ENCODE data around the gene FHIT. TPM values are rescaled to one million over a fixed set of nuclear protein-coding genes. Genes with fewer than 3 reads are reported as not detected.
"Not testable (repeated sequence)": the region's sequence is repeated elsewhere in the genome, so short reads cannot be mapped to it uniquely, and the experiment has no call there.

Gene FHIT
- total and polyA plus RNA-seq, 4 donors = 6.9 to 16.5 (median 9.9) TPM

DNA sequence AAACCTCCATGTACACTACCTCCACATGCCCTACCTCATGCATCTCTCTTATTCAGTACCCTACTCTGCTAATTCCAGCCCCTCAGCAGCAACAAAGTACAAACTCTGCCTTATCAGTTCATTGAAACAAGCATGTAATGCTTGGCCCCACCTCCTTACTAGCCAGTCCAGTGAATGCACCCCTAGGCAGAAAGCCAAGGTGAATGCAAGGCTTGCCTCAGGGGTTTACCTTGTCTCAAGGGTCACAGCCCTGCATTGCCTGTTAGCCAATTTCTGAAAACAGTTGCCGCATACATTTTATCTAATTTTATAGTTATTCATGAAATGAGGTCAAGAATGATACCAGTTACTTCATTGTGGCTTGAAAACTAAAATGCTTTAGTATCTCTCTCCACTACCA is 576.4 kb downstream of the FHIT start:
- Histone ChIP-seq H3K4me3 (ENCODE audit: low read depth, low read length) (no peak overlapping the region), H3K27ac (ENCODE audit: low read depth, low read length) (no peak overlapping the region), H3K4me1 (ENCODE audit: control insufficient read depth, insufficient read depth, low read length) (no peaks in the 10 kb centered on the region), H3K9me3 (ENCODE audit: control insufficient read depth, insufficient read depth, low read length) (no peaks in the 10 kb centered on the region), H3K27me3 (ENCODE audit: control insufficient read depth, insufficient read depth, low read length) (no peaks in the 10 kb centered on the region), H3K36me3 (ENCODE audit: control insufficient read depth, insufficient read depth, low read length) (no peaks in the 10 kb centered on the region)
- DNase-seq (ENCODE audit: low read depth in 4 of 6, low spot score in 6 of 6) = no peak
- WGBS (ENCODE audit: insufficient coverage) = no CpG with 5 or more reads among the region's 1 CpG

GRCh38 chr3:60673123-60673522 is 578.1 kb downstream of the FHIT start:
- H3K9me3 ChIP-seq (ENCODE audit: control insufficient read depth, insufficient read depth, low read length) = no peaks in the 10 kb centered on the region
- H3K4me1 ChIP-seq (ENCODE audit: control insufficient read depth, insufficient read depth, low read length) = no peaks in the 10 kb centered on the region
- no peaks in the 10 kb centered on the region for H3K36me3 ChIP-seq (ENCODE audit: control insufficient read depth, insufficient read depth, low read length)
- WGBS (ENCODE audit: insufficient coverage) = no CpG with 5 or more reads among the region's 2 CpGs
- DNase-seq (ENCODE audit: low read depth in 4 of 6, low spot score in 6 of 6) = no peak
- H3K27ac ChIP-seq (ENCODE audit: low read depth, low read length) = no peak overlapping the region
- no peak overlapping the region for H3K4me3 ChIP-seq (ENCODE audit: low read depth, low read length)
- no peaks in the 10 kb centered on the region for H3K27me3 ChIP-seq (ENCODE audit: control insufficient read depth, insufficient read depth, low read length)

GRCh38 chr3:60672337-60672736 is 578.9 kb downstream of the FHIT start:
- WGBS (ENCODE audit: insufficient coverage) = no CpG with 5 or more reads among the region's 5 CpGs

DNA sequence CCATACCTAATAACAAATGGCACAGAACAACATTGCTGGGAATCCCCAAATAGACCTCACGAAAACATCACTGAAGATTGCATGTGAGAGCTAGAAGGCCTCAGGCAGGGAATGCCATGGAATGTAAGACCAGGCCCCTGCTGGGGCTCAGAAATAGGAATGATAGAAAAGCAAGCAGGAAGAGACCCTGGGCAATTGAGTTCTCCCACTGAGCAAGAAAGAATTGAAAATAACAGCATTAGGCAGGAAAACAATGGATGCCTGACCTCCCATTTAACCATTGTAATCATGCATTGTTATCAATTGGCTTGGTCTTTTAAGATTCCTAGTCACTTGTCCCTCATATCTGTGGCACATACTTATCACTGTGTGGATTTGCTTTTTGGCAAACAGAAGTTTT is 581.6 kb downstream of the FHIT start:
- Histone ChIP-seq H3K36me3 (ENCODE audit: control insufficient read depth, insufficient read depth, low read length) (no peaks in the 10 kb centered on the region), H3K4me1 (ENCODE audit: control insufficient read depth, insufficient read depth, low read length) (no peaks in the 10 kb centered on the region), H3K4me3 (ENCODE audit: low read depth, low read length) (no peak overlapping the region), H3K27me3 (ENCODE audit: control insufficient read depth, insufficient read depth, low read length) (no peaks in the 10 kb centered on the region), H3K27ac (ENCODE audit: low read depth, low read length) (no peak overlapping the region), H3K9me3 (ENCODE audit: control insufficient read depth, insufficient read depth, low read length) (no peaks in the 10 kb centered on the region)
- no CpG with 5 or more reads among the region's 1 CpG for WGBS (ENCODE audit: insufficient coverage)
- no peak for DNase-seq (ENCODE audit: low read depth in 4 of 6, low spot score in 6 of 6)

More at GRCh38 chr3:60672337-60672736, 578.9 kb downstream of the FHIT start:
- H3K9me3 ChIP-seq (ENCODE audit: control insufficient read depth, insufficient read depth, low read length); H3K4me1 ChIP-seq (ENCODE audit: control insufficient read depth, insufficient read depth, low read length); H3K27me3 ChIP-seq (ENCODE audit: control insufficient read depth, insufficient read depth, low read length); H3K36me3 ChIP-seq (ENCODE audit: control insufficient read depth, insufficient read depth, low read length); H3K4me3 ChIP-seq (ENCODE audit: low read depth, low read length); H3K27ac ChIP-seq (ENCODE audit: low read depth, low read length); DNase-seq (ENCODE audit: low read depth in 4 of 6, low spot score in 6 of 6): not testable (repeated sequence)

GRCh38 chr3:60660026-60660425 is 591.2 kb downstream of the FHIT start:
- no peak for DNase-seq (ENCODE audit: low read depth in 4 of 6, low spot score in 6 of 6)
- peaks cover 4% of the 10 kb centered on the region for H3K9me3 ChIP-seq (ENCODE audit: control insufficient read depth, insufficient read depth, low read length)
- no CpG with 5 or more reads among the region's 2 CpGs for whole genome bisulfite sequencing (ENCODE audit: insufficient coverage)
- H3K27ac ChIP-seq (ENCODE audit: low read depth, low read length) = no peak overlapping the region
- no peaks in the 10 kb centered on the region for H3K36me3 ChIP-seq (ENCODE audit: control insufficient read depth, insufficient read depth, low read length)
- H3K27me3 ChIP-seq (ENCODE audit: control insufficient read depth, insufficient read depth, low read length) = no peaks in the 10 kb centered on the region
- H3K4me3 ChIP-seq (ENCODE audit: low read depth, low read length) = no peak overlapping the region
- no peaks in the 10 kb centered on the region for H3K4me1 ChIP-seq (ENCODE audit: control insufficient read depth, insufficient read depth, low read length)

DNA sequence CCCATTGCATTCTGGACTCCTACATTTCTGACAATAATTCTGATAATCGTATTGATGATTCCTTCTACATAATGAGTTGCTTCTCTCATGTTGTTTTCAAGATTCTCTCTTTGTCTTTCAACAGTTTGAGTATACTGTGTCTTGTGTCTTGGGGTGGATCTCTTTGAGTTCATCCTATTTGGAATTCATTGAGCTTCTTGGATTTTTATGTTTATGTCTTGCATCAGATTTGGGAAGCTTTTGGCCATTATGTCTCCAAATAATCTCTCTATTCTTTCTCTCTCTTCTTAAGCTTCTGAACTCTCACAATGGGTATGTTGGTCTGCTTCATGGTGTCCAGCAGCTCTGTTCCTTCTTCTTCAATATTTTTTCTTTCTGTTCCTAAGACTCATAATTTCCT is 592.2 kb downstream of the FHIT start:
- Histone ChIP-seq H3K4me1 (ENCODE audit: control insufficient read depth, insufficient read depth, low read length) (no peaks in the 10 kb centered on the region), H3K9me3 (ENCODE audit: control insufficient read depth, insufficient read depth, low read length) (peaks cover 4% of the 10 kb centered on the region), H3K27me3 (ENCODE audit: control insufficient read depth, insufficient read depth, low read length) (no peaks in the 10 kb centered on the region), H3K36me3 (ENCODE audit: control insufficient read depth, insufficient read depth, low read length) (no peaks in the 10 kb centered on the region), H3K27ac (ENCODE audit: low read depth, low read length) (no peak overlapping the region), H3K4me3 (ENCODE audit: low read depth, low read length) (no peak overlapping the region)
- no CpG with 5 or more reads among the region's 1 CpG for WGBS (ENCODE audit: insufficient coverage)
- no peak for DNase-seq (ENCODE audit: low read depth in 4 of 6, low spot score in 6 of 6)

DNA sequence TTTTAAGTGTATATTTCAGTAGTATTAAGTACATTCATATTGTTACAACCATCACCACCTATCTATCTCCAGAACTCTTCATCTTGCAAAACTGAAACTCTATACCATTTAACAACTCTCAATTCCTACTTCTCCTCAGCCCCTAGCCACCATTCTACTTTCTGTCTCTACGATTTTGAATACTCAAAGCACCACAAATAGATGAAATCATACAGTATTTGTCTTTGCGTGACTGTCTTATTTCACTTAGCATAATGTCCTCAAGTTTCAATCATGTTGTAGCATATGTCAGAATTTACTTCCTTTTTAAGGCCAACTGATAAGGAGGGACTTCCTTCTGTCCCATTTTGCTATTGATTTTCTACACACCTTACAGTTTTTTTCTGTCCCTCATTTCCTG is 593.3 kb downstream of the FHIT start:
- Histone ChIP-seq H3K4me1 (ENCODE audit: control insufficient read depth, insufficient read depth, low read length) (no peaks in the 10 kb centered on the region), H3K27ac (ENCODE audit: low read depth, low read length) (no peak overlapping the region), H3K27me3 (ENCODE audit: control insufficient read depth, insufficient read depth, low read length) (no peaks in the 10 kb centered on the region), H3K36me3 (ENCODE audit: control insufficient read depth, insufficient read depth, low read length) (no peaks in the 10 kb centered on the region), H3K9me3 (ENCODE audit: control insufficient read depth, insufficient read depth, low read length) (peaks cover 4% of the 10 kb centered on the region), H3K4me3 (ENCODE audit: low read depth, low read length) (no peak overlapping the region)
- no peak for DNase-seq (ENCODE audit: low read depth in 4 of 6, low spot score in 6 of 6)
- WGBS (ENCODE audit: insufficient coverage) = 88% methylated on average over 1 of the region's 2 CpGs

DNA sequence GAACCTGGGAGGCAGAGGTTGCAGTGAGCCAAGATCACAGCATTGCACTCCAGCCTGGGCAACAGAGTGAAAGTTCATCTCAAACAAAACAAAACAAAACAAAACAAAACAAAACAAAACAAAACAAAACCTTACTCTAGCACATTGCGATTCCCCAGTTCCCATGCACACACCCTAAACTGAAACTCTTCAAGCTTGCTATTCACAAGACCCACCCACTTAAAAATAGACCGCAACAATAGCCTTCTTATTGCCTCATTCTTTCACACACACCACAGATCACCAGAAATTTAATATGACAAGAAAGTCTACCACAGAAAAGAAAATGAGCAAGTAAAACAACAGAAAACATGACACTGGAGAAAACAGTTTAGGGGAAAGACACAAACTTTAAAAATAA is 598.4 kb downstream of the FHIT start:
- Histone ChIP-seq H3K9me3 (ENCODE audit: control insufficient read depth, insufficient read depth, low read length) (no peaks in the 10 kb centered on the region), H3K36me3 (ENCODE audit: control insufficient read depth, insufficient read depth, low read length) (no peaks in the 10 kb centered on the region), H3K27me3 (ENCODE audit: control insufficient read depth, insufficient read depth, low read length) (no peaks in the 10 kb centered on the region), H3K27ac (ENCODE audit: low read depth, low read length) (no peak overlapping the region), H3K4me1 (ENCODE audit: control insufficient read depth, insufficient read depth, low read length) (no peaks in the 10 kb centered on the region), H3K4me3 (ENCODE audit: low read depth, low read length) (no peak overlapping the region)
- no peak for DNase-seq (ENCODE audit: low read depth in 4 of 6, low spot score in 6 of 6)
- 93% methylated on average over 1 of the region's 2 CpGs for WGBS (ENCODE audit: insufficient coverage)

DNA sequence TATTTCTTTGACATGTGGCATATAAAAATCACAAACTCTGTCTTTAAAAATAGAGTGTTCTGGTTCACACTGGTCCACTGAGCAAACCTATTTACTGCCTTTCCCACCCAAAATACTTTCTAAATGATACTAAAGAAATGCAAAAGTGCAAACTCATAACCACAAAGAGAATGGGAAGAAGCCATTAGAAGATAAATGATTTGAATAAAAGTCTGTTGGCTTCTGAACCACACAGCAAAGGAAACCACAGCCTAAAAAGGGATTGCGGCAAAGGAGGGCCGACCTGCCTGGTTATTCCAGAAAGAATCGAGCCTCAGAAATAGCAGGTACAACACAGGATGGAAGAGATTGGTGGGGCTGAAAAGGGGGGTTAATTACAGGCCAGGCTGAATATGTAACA is 599.5 kb downstream of the FHIT start:
- Histone ChIP-seq H3K36me3 (ENCODE audit: control insufficient read depth, insufficient read depth, low read length) (no peaks in the 10 kb centered on the region), H3K4me1 (ENCODE audit: control insufficient read depth, insufficient read depth, low read length) (no peaks in the 10 kb centered on the region), H3K9me3 (ENCODE audit: control insufficient read depth, insufficient read depth, low read length) (no peaks in the 10 kb centered on the region), H3K4me3 (ENCODE audit: low read depth, low read length) (no peak overlapping the region), H3K27ac (ENCODE audit: low read depth, low read length) (no peak overlapping the region), H3K27me3 (ENCODE audit: control insufficient read depth, insufficient read depth, low read length) (no peaks in the 10 kb centered on the region)
- WGBS (ENCODE audit: insufficient coverage) = no CpG with 5 or more reads among the region's 3 CpGs
- DNase-seq (ENCODE audit: low read depth in 4 of 6, low spot score in 6 of 6) = no peak

- no peak for DNase-seq (ENCODE audit: low read depth in 4 of 6, low spot score in 6 of 6)
- H3K36me3 ChIP-seq (ENCODE audit: control insufficient read depth, insufficient read depth, low read length) = no peaks in the 10 kb centered on the region
- no peak overlapping the region for H3K4me3 ChIP-seq (ENCODE audit: low read depth, low read length)
- H3K27ac ChIP-seq (ENCODE audit: low read depth, low read length) = no peak overlapping the region
- H3K27me3 ChIP-seq (ENCODE audit: control insufficient read depth, insufficient read depth, low read length) = no peaks in the 10 kb centered on the region
- H3K9me3 ChIP-seq (ENCODE audit: control insufficient read depth, insufficient read depth, low read length) = no peaks in the 10 kb centered on the region
- H3K4me1 ChIP-seq (ENCODE audit: control insufficient read depth, insufficient read depth, low read length) = no peaks in the 10 kb centered on the region
- 60% methylated on average over 1 of the region's 2 CpGs for whole genome bisulfite sequencing (ENCODE audit: insufficient coverage)
Observed at GRCh38 chr3:60650171-60650570, 601.1 kb downstream of the FHIT start.

Measured in spinal cord (tissue), 10 donors.